Nucleus accumbens (tissue), 56 donors: ENCODE results near the gene FAT1.
A peak's percentile ranks its signal among the peaks of the same experiment; 100 is the strongest.

Experiments used
- DNase-seq, 56 donors: peaks; one replicate each; lab custom pipeline; 2025; lab: John Stamatoyannopoulos, UW

FAT1 gene

DNA sequence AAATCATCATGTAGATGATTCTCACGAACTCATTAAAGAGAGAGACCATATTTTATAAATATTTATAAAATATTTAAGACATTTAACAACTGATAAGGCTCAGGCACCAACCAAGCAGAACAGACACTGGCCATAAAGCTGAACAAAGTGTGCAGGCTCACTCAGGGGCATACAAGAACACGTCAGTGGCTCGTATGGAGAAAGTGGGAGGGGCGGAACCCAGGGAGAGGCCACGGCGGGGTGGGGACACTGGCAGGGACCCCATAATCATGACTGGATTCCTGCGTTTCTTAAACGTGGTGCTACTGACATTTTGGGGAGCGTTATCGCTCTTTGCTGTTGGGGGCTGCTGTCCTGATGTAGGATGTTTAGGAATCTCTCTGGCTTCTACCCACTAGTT is 31.3 kb upstream of the FAT1 start:
- no peak for DNase-seq

DNA sequence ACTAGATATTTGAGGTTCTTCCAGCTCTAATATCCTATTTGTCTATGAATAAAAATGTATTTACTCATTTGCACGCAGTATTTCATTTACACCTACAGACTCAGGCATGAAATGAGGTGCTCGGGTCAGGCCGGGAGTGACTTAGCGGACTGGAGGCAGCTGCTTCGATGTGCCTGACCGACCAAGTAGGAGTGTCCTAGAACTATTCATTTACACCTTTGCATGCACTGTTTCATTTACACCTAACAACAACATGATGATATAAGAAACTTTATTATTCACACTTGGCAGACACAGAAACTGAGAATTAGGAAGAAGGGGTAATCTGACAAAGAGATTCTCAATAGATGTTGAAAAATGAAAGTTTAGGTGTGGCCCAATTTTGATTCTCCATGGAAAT is 28.7 kb upstream of the FAT1 start:
- no peak for DNase-seq

DNA sequence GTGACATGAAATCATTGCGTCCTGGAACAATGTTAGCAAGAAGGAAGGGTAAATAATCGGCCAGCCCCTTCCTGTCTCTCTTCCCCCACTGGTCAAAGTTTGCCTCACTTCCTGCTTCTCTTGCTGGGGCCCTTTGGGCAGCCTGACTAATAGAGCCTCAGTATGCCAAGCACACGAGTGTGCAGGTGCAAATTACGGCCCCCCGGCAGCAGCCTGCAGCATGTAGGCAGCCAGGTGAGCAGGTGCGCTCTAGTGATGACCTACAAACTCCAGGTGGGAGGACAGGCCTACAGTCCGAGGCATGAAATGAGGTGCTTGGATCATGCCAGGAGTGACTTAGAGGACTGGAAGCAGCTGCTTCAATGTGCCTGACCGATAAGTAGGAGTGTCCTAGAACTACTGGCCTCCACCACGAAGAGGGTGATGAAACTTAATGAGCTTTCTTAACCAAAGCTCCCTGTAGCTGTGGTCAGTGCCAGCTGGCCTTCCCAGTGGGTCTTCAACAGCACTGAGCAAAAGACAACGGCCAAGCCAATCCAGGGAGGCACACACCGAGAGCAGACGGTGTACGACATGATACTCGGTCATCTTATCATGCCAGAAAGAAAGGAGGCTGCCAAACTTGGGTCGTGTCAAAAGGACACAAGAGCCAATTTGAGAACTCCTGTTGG is 26.1 kb upstream of the FAT1 start:
- no peak for DNase-seq

DNA sequence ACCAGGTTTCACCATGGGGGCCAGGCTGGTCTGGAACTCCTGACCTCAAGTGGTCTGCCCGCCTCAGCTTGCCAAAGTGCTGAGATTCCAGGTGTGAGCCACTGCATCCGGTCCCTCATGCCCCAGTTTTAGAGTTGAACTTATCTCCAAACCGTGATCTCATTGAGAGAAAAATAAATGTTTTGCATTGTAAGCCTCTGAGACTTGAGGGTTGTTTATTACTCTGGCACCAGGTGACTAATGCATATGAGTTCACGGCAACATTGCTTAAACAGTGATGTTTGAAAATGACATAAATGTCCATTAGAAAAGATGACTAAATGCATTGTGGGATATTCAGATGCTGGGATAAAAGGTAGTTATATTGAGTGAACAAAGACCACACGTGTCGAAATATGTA is 22.9 kb upstream of the FAT1 start:
- no peak for DNase-seq

DNA sequence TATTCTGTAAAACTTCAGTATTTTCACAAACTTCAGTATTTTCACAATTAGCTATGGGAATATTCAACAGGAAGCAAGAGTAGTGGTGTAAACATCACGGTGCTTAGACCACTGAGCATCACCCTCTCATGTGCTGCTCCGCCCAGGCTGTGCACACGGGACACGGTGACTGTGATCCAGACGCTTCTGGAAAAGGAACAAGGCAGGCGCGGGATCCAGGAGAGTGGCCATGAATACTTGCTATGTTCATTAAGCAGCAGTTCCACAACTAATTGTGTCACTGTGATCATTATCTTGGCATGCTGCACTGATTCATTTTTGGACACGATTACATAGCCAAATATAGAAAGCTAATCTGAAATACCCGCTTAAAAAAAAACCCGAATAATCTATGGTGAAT is 19.6 kb upstream of the FAT1 start:
- peak in 12 of 56 donors; percentile 0 to 29 (median 4) for DNase-seq

GRCh38 chr4:186740822-186741221 is 17.2 kb upstream of the FAT1 start:
- DNase-seq, result no peak

DNA sequence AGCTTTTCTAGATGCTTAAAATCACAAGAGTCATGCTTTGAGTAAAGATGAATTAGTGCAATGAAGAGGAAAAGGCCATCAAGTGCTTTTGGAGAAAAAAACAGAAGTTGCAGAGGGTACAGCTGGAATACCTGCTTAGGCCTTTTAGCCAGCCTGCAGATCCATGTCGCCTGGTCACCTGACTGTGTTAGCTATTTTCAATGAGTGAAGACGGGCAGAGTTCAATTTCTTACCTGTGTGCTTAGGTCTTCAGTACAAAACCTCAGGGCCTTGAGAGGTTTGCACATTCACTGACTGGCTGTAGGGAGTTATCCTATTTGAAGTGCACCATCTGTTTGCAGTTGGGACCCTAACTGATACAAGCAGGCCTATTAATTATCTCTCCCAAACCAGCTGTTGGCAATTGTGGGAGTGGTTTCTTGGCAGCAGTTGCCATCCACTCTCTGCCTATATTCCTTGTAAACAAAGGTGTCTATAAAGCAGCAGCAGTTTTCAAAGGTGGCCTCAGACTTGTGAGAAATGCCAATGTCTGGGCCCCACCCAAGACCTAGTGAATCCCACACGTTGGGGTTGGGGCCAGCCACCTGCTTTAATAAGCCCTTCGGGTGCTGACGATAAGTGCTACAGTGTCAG is 16.3 kb upstream of the FAT1 start:
- no peak for DNase-seq

DNA sequence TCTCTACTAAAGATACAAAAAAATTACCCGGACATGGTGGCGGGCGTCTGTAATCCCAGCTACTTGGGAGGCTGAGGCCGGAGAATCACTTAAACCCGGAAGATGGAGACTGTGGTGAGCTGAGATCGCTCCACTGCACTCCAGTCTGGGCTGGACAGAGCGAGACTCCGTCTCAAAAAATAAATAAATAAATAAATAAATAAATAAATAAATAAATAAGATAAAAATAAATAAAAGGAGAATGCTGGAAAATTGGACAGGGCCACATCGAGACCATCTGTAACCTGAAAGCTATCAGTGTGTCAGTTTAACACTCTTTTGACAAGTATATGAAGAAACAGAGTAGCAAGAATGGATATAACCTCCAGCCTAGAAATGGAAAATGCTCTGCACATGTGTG is 15.7 kb upstream of the FAT1 start:
- no peak for DNase-seq

DNA sequence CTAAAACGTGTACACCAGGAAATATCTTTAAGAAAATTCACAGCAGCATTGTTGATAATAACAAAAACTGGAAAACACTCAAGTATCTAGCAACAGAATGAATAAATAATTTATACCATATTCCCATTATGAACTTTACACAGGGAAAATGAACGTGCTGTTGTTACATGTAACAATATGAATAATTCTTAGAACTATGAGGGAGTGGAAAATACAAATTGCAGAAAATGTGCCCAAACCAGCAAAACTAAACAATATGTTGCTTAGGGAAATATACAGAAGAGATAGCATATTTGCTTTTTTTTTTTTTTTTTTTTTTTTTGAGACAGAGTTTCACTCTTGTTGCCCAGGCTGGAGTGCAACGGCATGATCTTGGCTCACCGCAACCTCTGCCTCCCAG is 14.8 kb upstream of the FAT1 start:
- DNase-seq, result no peak

DNA sequence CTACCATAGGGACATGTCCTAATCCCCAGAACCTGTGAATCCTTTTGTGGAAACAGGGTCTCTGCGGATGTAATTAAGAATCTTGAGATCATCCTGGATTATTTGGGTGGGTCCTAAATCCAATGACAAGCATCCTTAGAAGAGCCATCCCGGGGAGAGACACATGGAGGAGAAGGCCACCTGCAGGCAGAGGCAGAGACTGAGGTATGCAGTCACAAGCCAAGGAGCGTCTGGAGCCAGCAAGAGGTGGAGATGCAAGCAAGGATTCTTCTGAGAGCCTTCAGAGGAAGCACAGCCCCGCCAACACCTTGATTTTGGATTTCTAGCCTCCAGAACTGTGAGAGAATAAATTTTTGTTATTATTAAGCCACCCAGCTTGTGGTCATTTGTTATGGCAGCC is 13.8 kb upstream of the FAT1 start:
- DNase-seq, result no peak

GRCh38 chr4:186736466-186736865 is 12.8 kb upstream of the FAT1 start:
- no peak for DNase-seq

GRCh38 chr4:186734251-186734650 is 10.6 kb upstream of the FAT1 start:
- DNase-seq, result no peak

DNA sequence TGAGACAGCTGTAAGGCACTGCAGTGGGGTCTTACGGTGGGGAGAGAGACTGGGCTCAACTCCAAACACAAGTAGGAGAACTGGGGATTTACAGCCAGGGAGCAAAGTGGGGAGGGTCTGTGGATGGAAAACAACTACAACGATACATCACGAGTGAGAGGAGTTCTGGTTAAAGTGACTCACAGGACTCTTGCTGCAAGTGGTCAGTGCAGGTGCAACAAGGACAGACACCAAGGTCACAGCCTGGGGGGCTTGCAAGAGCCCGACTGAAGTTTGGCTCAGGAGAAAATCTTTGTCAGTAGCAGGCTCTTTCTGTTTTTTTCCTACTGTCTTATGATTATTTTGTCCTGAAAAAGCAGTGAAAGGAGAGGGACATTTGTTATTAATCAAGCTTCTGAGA is 10.1 kb upstream of the FAT1 start:
- no peak for DNase-seq

GRCh38 chr4:186730621-186731020 is 7.0 kb upstream of the FAT1 start:
- DNase-seq, result no peak

- no peak for DNase-seq
Observed at GRCh38 chr4:186729856-186730255, 6.2 kb upstream of the FAT1 start.

DNA sequence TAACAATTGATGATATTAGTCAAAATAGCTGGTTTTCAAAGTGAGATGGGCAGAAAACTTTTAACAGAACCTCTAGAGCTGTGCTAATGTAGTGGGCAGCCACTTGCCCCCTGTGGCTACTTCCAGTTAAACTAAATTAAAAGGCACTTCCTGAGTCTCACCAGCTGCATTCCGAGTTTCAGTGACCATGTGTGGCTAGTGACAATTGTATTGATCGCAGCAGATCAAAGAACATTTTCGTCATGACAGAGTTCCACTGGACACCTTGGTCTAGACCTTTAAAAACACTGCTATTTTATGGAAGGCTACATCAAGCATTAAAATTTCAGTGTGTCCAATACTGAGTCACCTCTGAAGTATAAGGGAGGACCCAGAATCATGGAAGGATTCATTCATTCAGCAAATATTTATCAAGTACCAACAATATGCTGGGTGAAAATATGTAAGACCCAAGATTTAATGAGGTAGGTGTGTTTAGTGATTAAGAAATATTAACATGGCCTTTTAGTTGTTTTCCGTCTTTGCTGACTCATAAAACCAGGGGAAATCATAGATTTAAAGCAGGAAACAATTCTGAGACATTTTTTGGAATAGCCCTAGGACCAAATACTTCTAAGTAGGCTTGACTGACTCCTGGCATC is 5.1 kb upstream of the FAT1 start:
- DNase-seq, result no peak

- no peak for DNase-seq
Observed at GRCh38 chr4:186727977-186728519, 4.4 kb upstream of the FAT1 start.

- no peak for DNase-seq
Observed at GRCh38 chr4:186727169-186727976, 3.7 kb upstream of the FAT1 start.

DNA sequence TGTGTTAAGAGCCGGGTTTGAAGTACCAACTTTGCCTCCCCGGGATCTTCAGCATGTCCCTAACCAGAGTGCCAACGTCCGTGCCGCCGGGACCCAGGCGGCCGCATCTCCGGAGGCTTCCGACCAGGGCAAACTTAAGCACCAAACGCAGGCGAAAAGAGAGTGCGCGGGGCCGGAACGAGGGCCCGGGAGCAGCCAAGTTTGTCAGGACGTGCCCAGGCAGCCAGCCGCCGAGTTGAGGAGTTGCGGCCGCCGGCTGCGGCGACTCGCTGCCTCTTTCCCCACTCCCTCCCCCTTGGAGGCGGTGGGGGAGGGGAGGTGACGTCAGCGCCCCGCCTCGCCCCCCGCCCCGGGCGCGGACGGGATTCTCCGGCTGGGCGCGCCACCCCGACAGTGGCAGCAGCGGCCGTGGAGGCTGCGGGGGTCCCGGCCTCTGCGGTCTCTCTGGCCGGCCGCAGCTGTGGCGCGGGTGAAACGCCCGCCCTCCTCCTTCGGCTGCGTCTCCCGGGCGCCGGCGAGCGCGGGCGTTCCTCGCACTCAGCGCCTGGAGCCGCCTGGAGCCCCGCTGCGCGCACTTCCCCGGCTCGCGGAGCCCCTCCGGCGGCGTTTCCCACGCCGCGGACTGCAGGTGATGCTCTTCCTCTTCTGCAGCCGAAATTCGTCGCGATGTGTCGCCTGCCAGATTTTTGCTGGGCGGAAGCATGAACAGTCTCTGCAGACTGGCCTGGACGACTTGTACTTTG is 2.9 kb upstream of the FAT1 start:
- peak in 47 of 56 donors; percentile 8 to 83 (median 46) for DNase-seq
